HT-29 (cell line): ENCODE measurements around the gene STXBP2. TPM values are rescaled to one million over a fixed set of nuclear protein-coding genes. Genes with fewer than 3 reads are reported as not detected.

Source experiments
- DNase-seq: peaks from one replicate; pipeline ENCODE4 v3.0.0-alpha.2; 2015; ENCODE audit warnings: low spot score
- total RNA-seq: library from RNA; depleted of rRNA; stranded (reverse); fragments of >200 nt; shearing (Covaris generic); gene quantifications from 2 replicates; pipeline ENCODE4 v1.2.3, GENCODE V29; 2014; rRNA removed

Gene STXBP2
- total RNA-seq: 66.4 and 73.3 TPM in 2 replicates

DNA sequence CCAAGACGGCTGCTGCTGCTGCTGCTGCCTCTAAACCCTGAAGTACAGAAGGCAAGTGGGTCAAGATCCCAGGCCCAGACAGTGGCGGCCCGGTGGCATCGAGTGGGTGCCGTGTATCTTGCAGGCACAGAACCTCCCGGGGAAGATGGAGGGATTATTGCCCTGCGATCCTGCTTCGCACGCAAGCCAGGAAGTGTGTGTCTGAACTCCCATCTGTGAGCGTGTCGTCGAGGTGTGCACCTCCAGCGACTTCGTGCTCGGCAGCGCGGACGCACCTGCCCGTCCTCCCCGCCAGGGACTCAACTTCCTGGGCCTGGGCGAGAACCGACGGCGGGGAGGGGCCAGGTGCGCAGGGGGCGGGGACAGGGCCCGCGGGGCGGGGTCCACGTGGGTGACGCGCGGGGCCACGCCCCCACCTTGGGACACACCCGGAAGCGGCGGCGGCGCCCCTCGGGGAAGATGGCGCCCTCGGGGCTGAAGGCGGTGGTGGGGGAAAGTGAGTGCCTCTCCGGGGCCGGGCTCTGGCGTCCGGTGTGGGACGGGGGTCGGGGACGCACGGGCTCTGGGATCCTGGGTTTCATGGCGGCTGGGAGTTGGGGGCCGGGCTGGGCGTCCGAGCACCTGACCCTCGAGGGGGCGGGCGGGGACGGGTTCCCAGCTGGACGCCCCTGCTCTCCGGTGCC is at the start of gene STXBP2:
Gene STXBP2 (plus strand): TSS at position 420 of the 683 bp plus-strand sequence. CDS start 40 bp downstream, at position 460.
- peak; percentile 76 for DNase-seq

DNA sequence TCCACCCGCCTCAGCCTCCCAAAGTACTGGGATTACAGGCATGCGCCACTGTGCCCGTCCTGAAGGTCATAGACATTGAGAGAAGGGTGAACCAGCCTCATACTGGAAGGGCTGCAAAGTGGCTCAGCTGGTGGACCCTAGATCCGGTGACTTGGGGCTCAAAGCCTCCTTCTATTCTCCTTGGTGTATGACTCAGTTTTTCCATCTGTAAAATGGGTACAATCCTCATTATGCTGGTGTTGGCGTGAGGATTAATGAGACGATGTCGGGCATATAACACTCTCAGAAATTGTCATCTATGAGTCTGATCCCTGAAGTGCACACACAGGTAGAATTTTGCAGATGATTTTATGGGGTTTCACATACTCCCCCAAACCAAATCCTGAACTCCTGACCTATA is 47.1 kb upstream of the STXBP2 start:
- no peak for DNase-seq

DNA sequence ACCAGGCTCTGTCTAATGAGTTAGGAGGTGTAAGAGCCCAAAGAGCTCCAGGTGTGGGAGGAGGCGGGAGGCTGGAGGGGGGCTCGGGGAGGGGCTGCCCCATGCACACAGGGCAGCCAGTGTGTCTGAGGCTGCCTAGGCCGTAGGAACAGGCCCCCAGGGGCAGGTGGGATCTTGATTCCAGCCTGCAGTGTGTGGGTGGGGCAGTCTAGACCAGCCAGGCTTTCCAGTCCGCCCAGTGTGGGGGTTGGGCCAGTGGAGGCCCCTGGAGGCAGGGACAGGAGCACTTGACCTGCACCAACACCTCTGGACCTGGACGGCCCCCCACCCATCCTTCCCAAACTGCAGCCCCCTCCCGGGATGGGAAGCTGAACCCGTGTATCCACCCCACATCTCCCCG is 46.7 kb upstream of the STXBP2 start:
- no peak for DNase-seq

GRCh38 chr19:7595466-7596133 is 41.3 kb upstream of the STXBP2 start, which contains the start of gene CAMSAP3:
Gene CAMSAP3 (plus strand): TSS chr19:7595863. CDS start chr19:7596003, 140 bp downstream.
- peak; percentile 34 for DNase-seq

- DNase-seq: peak; percentile 19
Measured at GRCh38 chr19:7596211-7596937, 40.5 kb upstream of the STXBP2 start.

DNA sequence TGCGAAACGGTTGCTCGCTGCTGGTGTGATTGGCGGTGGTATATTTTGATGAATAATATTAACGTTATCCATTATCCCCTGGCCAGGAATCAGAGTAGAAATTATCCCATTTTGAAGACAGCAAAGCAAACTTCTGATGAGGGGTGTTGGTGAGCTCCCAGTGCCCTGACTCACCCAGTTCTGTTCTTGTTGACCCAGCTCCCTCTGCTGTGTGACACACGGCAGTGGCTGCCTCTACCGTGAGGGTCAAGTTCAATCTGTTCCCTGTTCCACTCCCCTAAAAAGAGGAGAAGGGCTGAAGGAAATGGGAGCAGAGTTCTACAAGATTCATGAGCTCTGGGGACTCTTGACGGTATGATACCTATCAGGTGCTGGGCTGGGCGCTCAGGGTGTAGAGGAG is 39.2 kb upstream of the STXBP2 start:
- no peak for DNase-seq

GRCh38 chr19:7598180-7598579 is 38.7 kb upstream of the STXBP2 start:
- no peak for DNase-seq

DNA sequence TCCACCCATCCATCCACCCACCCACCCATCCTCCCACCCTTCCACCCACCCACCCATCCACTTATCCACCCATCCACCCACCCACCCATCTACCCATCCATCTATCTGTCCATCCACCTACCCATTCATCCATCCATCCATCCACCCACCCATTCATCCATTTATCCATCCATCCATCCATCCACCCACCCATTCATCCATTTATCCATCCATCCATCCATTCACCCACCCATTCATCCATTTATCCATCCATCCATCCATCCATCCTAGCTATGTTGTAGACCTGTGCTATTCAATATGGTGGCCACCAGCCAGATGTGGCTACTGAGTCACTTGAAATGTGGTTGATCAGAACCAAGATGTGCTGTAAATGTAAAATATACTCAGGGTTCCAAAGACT is 36.2 kb upstream of the STXBP2 start:
- DNase-seq: no peak

DNA sequence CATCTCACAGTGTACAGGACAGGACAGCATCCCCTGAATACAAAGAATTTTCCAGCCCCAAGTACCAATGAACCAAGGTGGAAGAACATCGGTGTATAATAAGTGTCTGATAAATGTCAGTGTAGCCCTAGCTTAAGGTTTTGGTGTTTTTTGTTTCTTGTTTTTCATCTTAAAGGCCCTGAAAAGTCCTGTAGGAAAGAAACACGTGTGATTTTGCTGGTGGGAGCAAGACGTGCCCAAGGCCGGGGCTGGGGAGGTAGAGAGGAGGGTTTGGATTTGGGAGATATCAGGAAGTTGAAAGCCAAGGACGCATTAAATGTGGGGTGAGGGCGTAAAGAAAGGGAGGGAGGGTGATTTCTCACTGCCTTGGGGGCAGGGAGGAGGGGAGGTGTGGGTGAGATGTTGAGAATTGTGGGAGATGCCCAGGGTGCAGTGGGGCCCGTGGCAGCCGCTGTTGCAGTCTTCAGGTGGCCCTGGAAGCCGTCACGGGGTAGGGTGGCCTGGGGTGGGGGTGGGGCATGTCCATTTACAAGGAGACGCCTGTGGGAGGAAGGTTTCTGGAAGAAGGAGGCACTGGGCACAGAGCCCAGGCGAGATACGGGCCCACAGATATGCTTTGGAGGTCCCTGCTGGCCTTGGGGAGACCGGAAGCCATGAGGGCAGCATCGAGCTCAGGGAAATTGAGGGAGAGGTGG is 34.5 kb upstream of the STXBP2 start:
- DNase-seq: no peak

DNA sequence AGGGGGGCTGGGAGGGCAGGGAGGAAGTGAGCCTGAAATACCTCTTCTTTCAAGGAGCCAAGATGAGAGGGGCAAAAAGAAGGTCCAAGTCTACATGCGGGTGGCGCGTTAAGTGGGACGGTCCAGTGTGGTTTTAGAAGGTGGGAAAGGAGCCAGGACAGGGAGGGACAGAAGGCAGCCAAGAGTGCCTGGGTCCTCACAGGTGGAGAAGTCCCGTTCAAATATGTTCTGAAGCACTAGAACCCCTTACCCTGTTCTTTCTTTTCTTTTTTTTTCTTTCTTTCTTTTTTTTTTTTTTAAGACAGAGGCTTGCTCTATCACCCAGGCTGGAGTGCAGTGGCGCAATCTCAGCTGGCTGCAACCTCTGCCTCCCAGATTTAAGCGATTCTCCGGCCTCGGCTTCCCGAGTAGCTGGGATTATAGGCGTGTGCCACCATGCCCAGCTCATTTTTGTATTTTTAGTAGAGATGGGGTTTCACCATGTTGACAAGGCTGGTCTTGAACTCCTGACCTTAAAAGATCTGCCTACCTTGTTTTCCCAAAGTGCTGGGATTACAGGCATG is 33.9 kb upstream of the STXBP2 start:
- no peak for DNase-seq

GRCh38 chr19:7603919-7604318 is 33.0 kb upstream of the STXBP2 start:
- no peak for DNase-seq

DNA sequence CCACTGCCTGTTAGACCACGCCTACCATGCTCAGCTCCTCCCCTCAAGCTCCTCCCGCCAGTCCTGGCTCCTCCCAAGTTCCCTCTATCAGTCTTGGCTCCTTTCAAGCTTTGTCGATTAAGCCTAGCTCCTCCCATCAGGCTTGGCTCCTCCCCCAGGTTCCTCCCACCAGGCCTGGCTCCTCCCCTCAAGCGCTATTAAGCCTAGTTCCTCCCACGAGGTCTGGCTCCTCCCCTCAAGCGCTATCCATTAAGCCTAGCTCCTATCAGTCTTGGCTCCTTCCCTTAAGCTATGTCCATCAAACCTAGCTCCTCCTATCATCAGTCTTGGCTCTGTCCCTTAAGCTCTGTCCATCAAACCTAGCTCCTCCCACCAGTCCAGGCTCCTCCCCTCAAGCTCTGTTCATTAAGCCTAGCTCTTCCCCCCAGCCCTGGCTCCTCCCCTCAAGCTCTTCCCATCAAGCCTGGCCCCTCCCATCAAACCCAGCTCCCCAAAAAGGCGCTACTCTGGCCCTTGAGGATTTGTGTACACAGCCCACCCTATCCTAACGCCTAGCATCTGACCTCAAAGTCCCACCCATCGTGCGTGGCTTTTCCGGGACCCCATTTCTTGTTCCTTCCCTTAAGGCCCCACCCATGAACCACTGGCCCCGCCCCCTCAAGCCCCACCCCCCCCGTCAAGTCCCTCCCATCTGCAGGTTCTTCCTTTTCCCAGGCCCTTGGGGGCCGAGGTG is 31.3 kb upstream of the STXBP2 start:
- DNase-seq: peak; percentile 63

DNA sequence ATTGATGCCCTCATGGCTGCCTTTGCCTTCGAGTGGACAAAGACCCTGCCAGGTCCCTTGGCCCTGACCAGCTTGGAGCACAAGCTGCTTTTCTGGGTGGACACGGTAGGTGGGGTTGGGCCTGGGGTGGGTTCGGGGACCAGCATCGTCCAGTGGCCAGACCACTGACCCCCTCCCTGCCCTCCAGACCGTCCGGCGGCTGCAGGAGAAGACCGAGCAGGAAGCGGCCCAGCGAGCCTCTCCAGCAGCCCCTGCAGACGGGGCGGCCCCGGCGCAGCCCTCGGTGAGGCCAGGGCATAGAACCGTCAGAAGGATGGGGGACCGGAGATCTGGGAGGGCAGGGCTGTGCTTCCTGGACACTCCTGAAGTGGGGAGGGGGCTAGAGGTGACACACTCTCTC is 30.6 kb upstream of the STXBP2 start:
- DNase-seq: no peak

- DNase-seq: no peak
Measured at GRCh38 chr19:7607212-7607873, 29.6 kb upstream of the STXBP2 start.

- no peak for DNase-seq
Measured at GRCh38 chr19:7607874-7608560, 28.9 kb upstream of the STXBP2 start.

GRCh38 chr19:7610491-7611240 is 26.2 kb upstream of the STXBP2 start:
- no peak for DNase-seq

- no peak for DNase-seq
Measured at GRCh38 chr19:7611541-7612279, 25.2 kb upstream of the STXBP2 start.
